Stimulated activated CD8-positive, alpha-beta memory T cell treated with anti-CD3 and anti-CD28 coated beads, Interleukin-4, amount 100 ng/mL, for 24 hours (primary cell): ENCODE measurements around the gene ZFPM1.

Experiments used
- DNase-seq: peaks from one replicate; pipeline ENCODE4 v3.0.0-alpha.2; 2020; ENCODE audit warnings: low read depth

ZFPM1 gene

GRCh38 chr16:88539261-88539651 lies 86.2 kb downstream of the ZFPM1 start:
- no peak for DNase-seq

GRCh38 chr16:88539652-88540345 lies 86.7 kb downstream of the ZFPM1 start:
- DNase-seq = no peak

- no peak for DNase-seq
Measured at GRCh38 chr16:88540346-88540977, 87.4 kb downstream of the ZFPM1 start.

- DNase-seq = no peak
Measured at GRCh38 chr16:88541831-88542616, 88.9 kb downstream of the ZFPM1 start.

- DNase-seq = no peak
Measured at GRCh38 chr16:88543230-88543813, 90.2 kb downstream of the ZFPM1 start.

GRCh38 chr16:88545781-88546180 lies 92.7 kb downstream of the ZFPM1 start:
- DNase-seq = no peak

GRCh38 chr16:88548131-88548874 lies 95.2 kb downstream of the ZFPM1 start:
- DNase-seq = no peak

GRCh38 chr16:88548985-88549384 lies 95.9 kb downstream of the ZFPM1 start:
- DNase-seq = no peak

- DNase-seq = no peak
Measured at GRCh38 chr16:88549671-88550245, 96.7 kb downstream of the ZFPM1 start.

GRCh38 chr16:88550246-88550661 lies 97.2 kb downstream of the ZFPM1 start:
- no peak for DNase-seq

- no peak for DNase-seq
Measured at GRCh38 chr16:88552166-88552565, 99.1 kb downstream of the ZFPM1 start.

GRCh38 chr16:88552815-88553214 lies 99.7 kb downstream of the ZFPM1 start:
- no peak for DNase-seq

GRCh38 chr16:88553739-88554138 lies 100.7 kb downstream of the ZFPM1 start:
- DNase-seq = no peak

GRCh38 chr16:88554711-88555264 lies 101.7 kb downstream of the ZFPM1 start:
- no peak for DNase-seq

- DNase-seq = no peak
Measured at GRCh38 chr16:88556294-88556988, 103.4 kb downstream of the ZFPM1 start.

- no peak for DNase-seq
Measured at GRCh38 chr16:88558457-88559442, 105.7 kb downstream of the ZFPM1 start.

GRCh38 chr16:88560714-88561484 lies 107.8 kb downstream of the ZFPM1 start:
- DNase-seq = no peak

- peak; percentile 33 for DNase-seq
Measured at GRCh38 chr16:88561485-88562359, 108.6 kb downstream of the ZFPM1 start.
